ENCODE measurements around the gene IFT27.

Gene IFT27

GRCh38 chr22:36775964-36776669 lies at the start of gene IFT27:
IFT27 (minus strand) TSS chr22:36776119; CDS start chr22:36775707, 412 bp downstream.
- no peak for DNase-seq

- no peak for DNase-seq
These were observed 48.7 kb upstream of the IFT27 start for GRCh38 chr22:36824655-36825054.

- no peak for DNase-seq
These were observed 47.4 kb upstream of the IFT27 start for GRCh38 chr22:36823186-36823839.

GRCh38 chr22:36822581-36822980 lies 46.7 kb upstream of the IFT27 start:
- no peak for DNase-seq

GRCh38 chr22:36819112-36819511 lies 43.2 kb upstream of the IFT27 start:
- no peak for DNase-seq

- DNase-seq, result no peak
These were observed 42.2 kb upstream of the IFT27 start for GRCh38 chr22:36818010-36818642.

GRCh38 chr22:36817525-36817848 lies 41.6 kb upstream of the IFT27 start:
- no peak for DNase-seq

GRCh38 chr22:36816636-36817524 lies 41.0 kb upstream of the IFT27 start, which contains the start of gene PVALB:
PVALB (minus strand) TSS chr22:36817035; CDS start chr22:36817005, 30 bp downstream.
- DNase-seq, result peak; percentile 1

- no peak for DNase-seq
These were observed 40.4 kb upstream of the IFT27 start for GRCh38 chr22:36816339-36816635.

GRCh38 chr22:36815558-36816338 lies 39.8 kb upstream of the IFT27 start:
- DNase-seq, result no peak

- no peak for DNase-seq
These were observed 38.9 kb upstream of the IFT27 start for GRCh38 chr22:36814801-36815200.

GRCh38 chr22:36811094-36811800 lies 35.3 kb upstream of the IFT27 start:
- DNase-seq, result no peak

- DNase-seq, result no peak
These were observed 33.4 kb upstream of the IFT27 start for GRCh38 chr22:36809351-36809750.

GRCh38 chr22:36808721-36809344 lies 32.9 kb upstream of the IFT27 start:
- no peak for DNase-seq

- no peak for DNase-seq
These were observed 31.7 kb upstream of the IFT27 start for GRCh38 chr22:36807627-36808026.

GRCh38 chr22:36806835-36807234 lies 30.9 kb upstream of the IFT27 start:
- no peak for DNase-seq

- no peak for DNase-seq
These were observed 27.4 kb upstream of the IFT27 start for GRCh38 chr22:36803358-36803757.

GRCh38 chr22:36798674-36799066 lies 22.8 kb upstream of the IFT27 start:
- no peak for DNase-seq

- no peak for DNase-seq
These were observed 22.2 kb upstream of the IFT27 start for GRCh38 chr22:36797911-36798673.

- no peak for DNase-seq
These were observed 21.5 kb upstream of the IFT27 start for GRCh38 chr22:36797374-36797773.
